ENCODE measurements around the gene CLEC16A.

DNA sequence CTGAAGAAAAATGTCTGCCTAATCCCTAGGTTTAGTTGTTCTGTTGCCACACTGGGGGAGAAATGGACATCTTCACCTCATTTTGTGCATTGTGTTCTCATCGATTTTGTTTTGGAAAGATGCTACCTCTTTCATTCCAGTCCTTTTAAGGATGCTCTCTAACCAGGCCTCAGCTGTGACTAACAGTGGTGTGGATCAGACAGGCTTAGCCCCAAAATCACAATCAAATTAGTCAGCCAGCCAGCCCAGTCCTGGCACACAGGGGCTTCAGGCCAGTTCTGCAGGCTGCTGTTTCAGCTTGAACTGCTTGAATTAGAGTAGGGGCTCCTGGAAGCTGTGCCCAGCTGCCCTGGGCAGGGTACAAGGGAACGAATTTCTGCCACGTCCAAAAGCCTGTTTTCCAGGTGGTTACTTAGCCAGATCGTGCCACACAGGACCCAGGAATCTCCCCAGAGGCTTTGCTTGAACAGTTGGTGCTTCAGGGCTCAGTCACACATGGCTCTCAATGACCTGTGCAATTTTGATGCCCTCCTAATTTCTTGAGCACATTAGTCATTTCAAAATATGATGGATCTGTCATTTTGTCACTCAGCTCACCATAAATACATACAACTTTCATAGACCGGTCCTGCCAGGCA, 60.7 kb downstream of the CLEC16A start:
- TF ChIP-seq EZH2 (IDR thresholded peaks at IDR 0.05; ENCODE audit: borderline replicate concordance, insufficient read depth, low read depth, low read length, poor library complexity, severe bottlenecking) = no peak
- TF ChIP-seq, protein P1, sequence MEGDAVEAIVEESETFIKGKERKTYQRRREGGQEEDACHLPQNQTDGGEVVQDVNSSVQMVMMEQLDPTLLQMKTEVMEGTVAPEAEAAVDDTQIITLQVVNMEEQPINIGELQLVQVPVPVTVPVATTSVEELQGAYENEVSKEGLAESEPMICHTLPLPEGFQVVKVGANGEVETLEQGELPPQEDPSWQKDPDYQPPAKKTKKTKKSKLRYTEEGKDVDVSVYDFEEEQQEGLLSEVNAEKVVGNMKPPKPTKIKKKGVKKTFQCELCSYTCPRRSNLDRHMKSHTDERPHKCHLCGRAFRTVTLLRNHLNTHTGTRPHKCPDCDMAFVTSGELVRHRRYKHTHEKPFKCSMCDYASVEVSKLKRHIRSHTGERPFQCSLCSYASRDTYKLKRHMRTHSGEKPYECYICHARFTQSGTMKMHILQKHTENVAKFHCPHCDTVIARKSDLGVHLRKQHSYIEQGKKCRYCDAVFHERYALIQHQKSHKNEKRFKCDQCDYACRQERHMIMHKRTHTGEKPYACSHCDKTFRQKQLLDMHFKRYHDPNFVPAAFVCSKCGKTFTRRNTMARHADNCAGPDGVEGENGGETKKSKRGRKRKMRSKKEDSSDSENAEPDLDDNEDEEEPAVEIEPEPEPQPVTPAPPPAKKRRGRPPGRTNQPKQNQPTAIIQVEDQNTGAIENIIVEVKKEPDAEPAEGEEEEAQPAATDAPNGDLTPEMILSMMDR (IDR thresholded peaks at IDR 0.05) = no peak
